NCI-H146 (cell line): ENCODE results near the gene IGSF9B.
A peak's percentile ranks its signal among the peaks of the same experiment; 100 is the strongest.

Experiments
- DNase-seq: peaks from one replicate; lab custom pipeline; 2025; lab: John Stamatoyannopoulos, UW

The IGSF9B gene

GRCh38 chr11:133938166-133938565 is 18.6 kb downstream of the IGSF9B start:
- no peak for DNase-seq

DNA sequence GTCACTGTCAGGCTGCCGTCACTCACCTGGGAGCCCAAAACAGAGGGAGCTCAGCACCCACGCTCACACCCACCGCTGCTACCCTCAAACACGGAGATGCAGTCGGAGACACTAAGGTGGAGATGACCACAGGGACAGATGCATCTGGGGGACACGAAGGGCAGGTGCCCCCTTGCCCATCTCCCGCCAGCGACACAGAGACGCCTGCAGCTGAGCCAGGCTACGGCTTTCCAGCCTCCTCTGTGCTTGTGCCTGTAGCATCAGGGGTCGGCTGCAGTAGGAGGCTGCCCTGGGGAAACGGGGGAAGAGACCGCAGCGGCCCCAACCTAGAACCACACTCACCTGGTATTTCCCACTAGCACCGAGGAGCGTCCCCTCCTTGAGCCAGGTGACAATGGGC is 19.3 kb downstream of the IGSF9B start:
- DNase-seq, result no peak

GRCh38 chr11:133937015-133937414 is 19.8 kb downstream of the IGSF9B start:
- DNase-seq, result no peak

DNA sequence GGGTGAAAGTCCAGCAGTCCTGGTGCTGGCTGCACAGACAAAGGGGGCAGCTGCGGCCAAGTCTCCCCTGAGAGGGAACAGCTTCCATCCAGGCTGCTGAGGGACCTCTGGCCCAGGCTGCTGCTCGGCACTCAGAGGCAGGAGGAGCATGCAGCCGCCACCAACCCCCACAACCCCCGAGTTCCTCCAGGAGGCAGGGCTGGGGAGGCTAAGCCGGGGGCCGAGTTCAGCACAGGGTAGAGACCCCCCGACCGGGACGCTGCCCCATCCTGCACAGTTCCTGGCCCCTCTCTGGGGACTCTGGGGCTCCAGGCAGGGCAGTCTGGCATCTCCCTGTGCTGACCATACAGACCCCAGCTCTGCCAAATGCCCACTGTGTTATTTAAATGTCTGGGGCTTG is 20.2 kb downstream of the IGSF9B start:
- DNase-seq, result no peak

GRCh38 chr11:133936136-133936535 is 20.6 kb downstream of the IGSF9B start:
- DNase-seq, result no peak

DNA sequence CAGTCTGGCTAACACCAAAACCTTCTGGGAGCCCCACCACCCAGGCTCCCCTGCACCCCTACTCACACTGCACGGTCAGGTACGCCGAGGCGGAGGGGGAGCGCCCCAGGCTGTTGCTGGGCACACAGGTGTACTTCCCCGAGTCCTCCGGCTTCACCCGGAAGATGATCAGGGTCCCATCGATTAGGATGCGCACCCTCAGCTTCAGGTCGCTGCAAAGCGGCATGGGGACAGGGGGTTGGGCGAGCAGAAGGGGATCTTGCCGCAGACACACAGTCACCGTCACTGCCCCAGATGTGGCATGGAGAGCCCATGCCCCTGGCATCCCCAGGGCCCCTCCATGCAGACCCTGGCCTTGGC is 21.2 kb downstream of the IGSF9B start:
- DNase-seq, result no peak

GRCh38 chr11:133934599-133935550 is 21.9 kb downstream of the IGSF9B start:
- peak; percentile 31 for DNase-seq

GRCh38 chr11:133934096-133934495 is 22.7 kb downstream of the IGSF9B start:
- no peak for DNase-seq

DNA sequence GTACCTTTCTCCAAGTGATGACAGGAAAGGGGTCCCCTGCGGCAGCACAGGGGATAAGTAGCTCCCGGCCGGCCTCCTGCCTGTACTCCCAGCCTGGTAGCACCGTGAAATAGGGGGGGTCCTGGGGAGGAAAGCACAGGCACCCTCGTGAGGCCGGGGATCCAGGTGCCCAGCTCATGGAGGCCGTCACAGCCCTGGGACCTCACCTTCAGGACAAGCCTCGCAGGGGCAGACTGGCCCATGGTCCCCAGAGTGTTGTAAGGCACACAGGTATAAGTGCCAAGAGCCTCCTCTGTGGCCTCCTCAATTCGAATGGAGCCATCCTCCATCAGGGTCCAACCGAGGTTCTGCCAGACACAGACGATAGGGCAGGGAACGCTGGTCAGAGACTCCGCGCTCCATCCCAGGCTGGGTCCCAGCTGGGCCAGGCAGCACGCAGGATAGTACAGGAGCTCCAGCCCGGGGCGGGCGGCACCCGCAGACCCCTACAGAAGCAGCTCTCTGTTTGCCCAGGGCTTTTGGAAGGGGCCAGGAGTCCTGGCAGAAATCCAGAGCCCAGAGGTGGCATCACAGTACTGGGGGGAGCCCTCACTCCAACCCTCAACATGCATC is 25.2 kb downstream of the IGSF9B start:
- no peak for DNase-seq

GRCh38 chr11:133930767-133931448 is 25.9 kb downstream of the IGSF9B start:
- DNase-seq, result no peak

DNA sequence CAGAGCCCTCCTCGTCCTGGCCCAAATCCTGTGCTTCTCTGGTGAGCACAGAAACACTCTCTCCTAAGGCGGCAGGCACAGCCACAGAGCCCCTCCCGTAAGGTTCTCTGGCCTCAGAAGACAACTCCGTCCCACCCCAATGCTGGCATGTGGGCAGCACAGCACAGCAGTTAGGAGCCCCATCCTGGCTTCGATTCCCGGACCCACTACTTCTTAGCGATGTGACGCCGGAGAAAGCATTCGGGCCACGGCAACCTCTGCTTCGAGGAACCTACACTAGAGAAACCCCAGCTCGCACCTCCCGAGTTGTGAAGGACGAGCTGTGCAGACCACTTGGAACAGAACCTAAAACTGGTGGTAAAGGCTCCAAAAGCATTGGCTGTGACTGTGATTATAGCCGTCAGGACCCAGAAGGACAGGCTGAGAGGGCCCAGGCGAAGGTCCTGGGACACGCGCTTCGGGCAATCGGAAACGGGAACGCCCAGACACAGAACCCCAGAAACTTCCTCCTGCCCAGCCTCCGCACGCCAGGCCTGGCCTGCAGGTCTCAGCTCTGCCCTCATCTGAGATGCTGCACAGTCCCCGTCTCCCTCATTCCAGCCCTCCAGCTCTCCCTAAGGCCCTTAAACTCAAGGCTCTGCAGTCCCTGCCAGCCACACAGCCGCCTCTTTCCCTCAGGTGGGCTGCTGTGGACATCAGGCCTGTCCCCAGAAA is 26.6 kb downstream of the IGSF9B start:
- no peak for DNase-seq

- no peak for DNase-seq
Measured at GRCh38 chr11:133929401-133930052, 27.2 kb downstream of the IGSF9B start.

DNA sequence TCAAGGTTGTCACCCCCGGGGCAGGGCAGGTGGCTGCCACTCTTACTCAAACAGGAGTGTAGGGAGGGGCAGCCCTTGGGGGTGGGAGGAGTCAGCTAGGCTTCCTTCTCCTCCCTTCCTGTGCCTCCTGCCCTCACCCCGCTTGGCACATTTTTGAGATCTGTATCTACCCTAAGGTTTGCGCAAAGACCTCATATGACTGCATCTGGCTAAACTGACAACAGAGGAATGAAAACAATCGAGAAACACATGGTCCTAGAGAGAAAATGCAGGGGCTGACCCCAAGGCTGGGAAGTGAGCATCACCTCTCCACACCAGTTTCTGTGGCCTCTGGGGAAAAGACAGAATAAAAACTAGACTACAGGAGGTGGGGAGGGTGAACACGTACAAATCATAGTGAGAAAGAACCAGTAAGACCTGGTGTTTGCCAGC is 28.1 kb downstream of the IGSF9B start:
- peak; percentile 62 for DNase-seq

DNA sequence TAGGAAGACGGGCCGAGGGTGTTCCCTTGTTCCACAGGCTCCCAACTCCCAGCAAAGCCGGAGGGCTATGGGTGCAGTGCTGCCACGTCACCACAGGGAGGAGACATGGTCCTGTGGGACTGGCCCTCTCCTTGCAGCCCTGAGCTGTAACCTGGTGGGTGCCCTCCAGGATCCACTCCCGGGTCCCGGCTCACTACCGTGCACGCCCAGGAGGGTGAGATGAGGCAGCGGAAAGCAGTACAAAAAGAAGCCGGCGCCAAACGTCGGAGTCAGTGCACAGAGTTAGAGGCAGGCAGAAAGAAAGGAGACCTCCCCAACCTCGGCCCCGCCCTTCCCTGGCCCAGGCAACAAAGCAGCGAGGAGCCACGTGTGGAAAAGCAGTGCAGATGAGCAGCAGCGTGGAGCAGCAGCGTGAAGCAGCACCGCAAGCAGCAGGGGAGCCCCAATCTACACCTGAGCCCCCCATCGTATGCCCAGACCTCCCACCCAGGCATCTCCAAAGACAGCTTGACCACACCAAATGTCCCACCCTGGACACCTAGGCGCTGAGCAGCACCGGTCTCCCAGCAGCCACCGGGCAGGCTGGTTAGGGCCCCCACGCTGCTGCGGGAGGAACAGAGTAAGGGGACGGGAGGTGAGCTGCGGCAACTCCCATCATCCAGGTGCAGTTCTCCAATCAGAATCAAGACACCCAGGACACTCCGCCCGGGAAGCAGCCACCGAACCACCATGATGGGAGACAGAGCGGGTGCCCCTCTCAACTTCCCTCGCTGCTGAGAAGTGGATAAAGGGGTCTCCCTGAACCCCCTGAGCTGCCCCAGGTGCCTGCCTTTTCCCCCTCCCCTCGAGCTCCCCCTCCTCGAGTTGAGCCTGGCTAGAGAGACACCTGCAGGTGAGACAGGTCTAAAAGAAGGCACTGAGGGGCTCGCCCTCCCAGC is 28.8 kb downstream of the IGSF9B start:
- DNase-seq, result peak; percentile 78

DNA sequence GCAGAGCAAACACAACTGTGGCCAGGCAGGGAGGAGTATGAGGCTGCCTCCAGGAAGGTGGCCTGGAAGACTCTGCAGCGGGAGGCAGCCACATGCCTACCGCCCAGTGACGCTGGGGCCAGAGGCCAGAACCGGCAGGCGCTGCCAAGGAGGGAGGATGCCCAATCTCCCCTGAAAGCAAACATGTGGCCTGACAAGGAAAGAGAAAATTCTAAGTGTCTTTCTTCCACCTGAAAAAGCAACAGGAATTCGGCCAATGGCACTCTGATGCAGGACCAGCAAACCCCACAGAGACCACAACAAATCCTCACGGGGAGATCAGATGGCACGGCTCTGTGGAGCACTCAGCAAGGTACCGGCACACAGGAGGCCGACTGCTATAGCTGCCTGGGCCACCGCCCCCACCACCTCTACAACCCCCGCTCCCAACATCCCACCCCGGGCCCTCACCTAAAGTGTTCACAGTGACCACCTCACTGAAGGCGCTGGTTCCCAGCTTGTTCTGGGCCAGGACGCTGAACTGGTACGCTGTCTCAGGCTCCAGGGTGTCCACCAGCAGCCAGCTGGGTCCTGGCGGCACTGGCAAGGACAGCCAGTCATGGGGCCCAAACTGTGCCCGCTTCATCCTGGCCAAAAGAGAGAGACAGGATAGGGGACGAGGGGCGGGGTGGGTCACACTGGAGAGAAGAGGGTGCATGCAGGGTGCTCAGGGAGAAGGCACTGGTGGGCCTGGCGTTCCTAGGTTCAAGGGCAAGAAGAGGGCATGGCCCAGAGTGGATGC is 30.1 kb downstream of the IGSF9B start:
- DNase-seq, result no peak

GRCh38 chr11:133925756-133926155 is 31.0 kb downstream of the IGSF9B start:
- DNase-seq, result no peak

DNA sequence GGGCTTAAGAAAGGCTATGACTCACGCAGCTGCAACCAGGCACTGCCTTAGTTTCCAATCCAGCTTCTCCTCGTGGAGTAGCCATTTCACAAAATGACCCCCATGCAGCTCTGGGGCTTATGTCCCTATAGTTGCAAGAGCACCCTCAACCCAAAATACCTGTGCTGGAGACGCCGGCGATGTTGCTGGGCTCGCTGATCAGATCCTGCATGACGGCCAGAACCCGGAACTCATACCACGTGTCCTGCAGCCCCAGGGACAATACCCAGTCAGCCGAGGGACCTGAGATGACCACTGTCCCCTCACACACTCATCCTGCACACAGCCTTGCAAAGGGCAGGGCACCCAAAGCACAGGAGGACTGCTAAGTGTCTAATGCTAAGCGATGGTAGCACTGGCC is 32.1 kb downstream of the IGSF9B start:
- no peak for DNase-seq

- DNase-seq, result no peak
Measured at GRCh38 chr11:133922078-133922870, 34.5 kb downstream of the IGSF9B start.

DNA sequence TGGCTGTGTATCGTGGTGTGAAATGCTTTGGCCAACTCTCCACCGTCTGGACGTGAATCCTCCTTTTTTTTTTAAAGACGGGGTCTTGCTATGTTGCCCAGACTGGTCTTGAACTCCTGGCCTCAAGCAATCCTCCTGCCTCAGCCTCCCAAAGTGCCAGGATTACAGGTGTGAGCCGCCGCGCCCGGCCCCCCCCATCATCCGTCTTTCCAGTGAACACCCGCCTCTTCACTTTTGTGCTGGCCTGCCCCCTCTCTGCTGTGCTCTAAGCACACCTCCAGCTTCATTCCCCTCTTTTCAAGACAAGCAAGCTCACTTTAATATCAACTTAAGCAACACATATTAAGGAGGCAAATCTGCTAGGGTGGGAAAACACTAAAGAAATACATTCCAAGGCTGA is 35.3 kb downstream of the IGSF9B start:
- DNase-seq, result no peak
